SK-N-SH (cell line): Measurements from ENCODE around the gene RRBP1. TPM values are rescaled to one million over a fixed set of nuclear protein-coding genes. Genes with fewer than 3 reads are reported as not detected.

Source experiments
- CTCF ChIA-PET: fragments of 300-600, 350-600 bp; formaldehyde crosslinking; extraction: SDS; loops from one replicate; lab custom pipeline; 2021; lab: Yijun Ruan, JAX
- POLR2A ChIA-PET: fragments of 350-600 bp; sonication (Branson Sonifier 250); formaldehyde crosslinking; extraction: SDS; loops from one replicate; lab custom pipeline; 2020; ENCODE audit warnings: antibody characterized with exemption, inconsistent platforms; lab: Yijun Ruan, JAX
- DNase-seq: peaks from one replicate; pipeline ENCODE4 v3.0.0; 2012
- H2AFZ ChIP-seq: fragments of 200-600 bp; sonication (generic); 2 replicates; pipeline ENCODE4 v1.8.1; 2016; ENCODE audit warnings: antibody characterized with exemption, mild to moderate bottlenecking, low read depth
- H3F3A ChIP-seq: fragments of 200-600 bp; sonication (generic); replicated peaks from 2 replicates; pipeline ENCODE3; 2016; ENCODE audit warnings: antibody characterized with exemption, mild to moderate bottlenecking; ENCODE audit not compliant: insufficient read depth
- H3K27ac ChIP-seq, 2 experiments: fragments of 200-500 bp in 1 of 2; fragments of 200-600 bp in 1 of 2; sonication (Bioruptor generic) in 1 of 2; sonication (generic), shearing (Covaris generic) in 1 of 2; 2 replicates each; pipeline versions ENCODE4 v1.5.1 to v1.6.1; 2014 to 2016; ENCODE audit warnings: low read depth in 2 of 2, inconsistent platforms in 1 of 2, low read length in 1 of 2, mild to moderate bottlenecking in 1 of 2, mixed read lengths in 1 of 2
- H3K27me3 ChIP-seq: fragments of 200-600 bp; sonication (generic), shearing (Covaris generic); 2 replicates; pipeline ENCODE4 v1.6.1; 2016; ENCODE audit warnings: mixed run types; ENCODE audit not compliant: insufficient read depth
- H3K36me3 ChIP-seq, 2 experiments: fragments of 200-500 bp in 1 of 2; fragments of 200-600 bp in 1 of 2; sonication (Bioruptor generic) in 1 of 2; sonication (generic) in 1 of 2; replicated peaks in 1 of 2; 2 replicates each; pipeline versions ENCODE3 to v1.5.1; 2014 to 2016; ENCODE audit warnings: low read length in 1 of 2, mild to moderate bottlenecking in 1 of 2; ENCODE audit not compliant: insufficient read depth in 2 of 2, control insufficient read depth in 1 of 2
- H3K4me1 ChIP-seq, 2 experiments: fragments of 200-500 bp in 1 of 2; fragments of 200-600 bp in 1 of 2; sonication (Bioruptor generic) in 1 of 2; sonication (generic), shearing (Covaris generic) in 1 of 2; 2 replicates each; pipeline versions ENCODE4 v1.5.1 to v1.6.1; 2014 to 2016; ENCODE audit warnings: low read depth in 1 of 2, low read length in 1 of 2, mixed run types in 1 of 2; ENCODE audit not compliant: insufficient read depth in 2 of 2, control insufficient read depth in 1 of 2
- H3K4me2 ChIP-seq: fragments of 200-600 bp; sonication (generic), shearing (Covaris generic); 2 replicates; pipeline ENCODE4 v1.6.1; 2017; ENCODE audit warnings: mixed run types
- H3K4me3 ChIP-seq, 2 experiments: fragments of 200-500 bp in 1 of 2; fragments of 200-600 bp in 1 of 2; sonication (Bioruptor generic) in 1 of 2; sonication (generic), shearing (Covaris generic) in 1 of 2; 2 replicates each; pipeline versions ENCODE4 v1.5.1 to v1.8.1; 2014 to 2016; ENCODE audit warnings: low read depth in 2 of 2, inconsistent platforms in 1 of 2, low read length in 1 of 2, mild to moderate bottlenecking in 1 of 2, mixed read lengths in 1 of 2, moderate library complexity in 1 of 2
- H3K79me2 ChIP-seq: fragments of 200-600 bp; sonication (generic); 2 replicates; pipeline ENCODE4 v1.8.1; 2017; ENCODE audit warnings: mild to moderate bottlenecking; ENCODE audit not compliant: insufficient read depth
- H3K9ac ChIP-seq: fragments of 200-600 bp; sonication (generic); 2 replicates; pipeline ENCODE4 v1.6.1; 2017; ENCODE audit warnings: mixed run types
- H3K9me2 ChIP-seq: fragments of 200-600 bp; sonication (generic); 2 replicates; pipeline ENCODE4 v1.6.1; 2017; ENCODE audit warnings: mixed run types
- H3K9me3 ChIP-seq: fragments of 200-600 bp; sonication (generic); 2 replicates; pipeline ENCODE4 v1.6.1; 2017; ENCODE audit warnings: mixed run types, mild to moderate bottlenecking, moderate library complexity
- H4K20me1 ChIP-seq: fragments of 200-600 bp; sonication (generic); 2 replicates; pipeline ENCODE4 v1.6.1; 2017; ENCODE audit warnings: mild to moderate bottlenecking, mixed run types; ENCODE audit not compliant: insufficient read depth
- CHD2 ChIP-seq: fragments of 150-350 bp; IDR thresholded peaks from 2 replicates; pipeline ENCODE4 v1.6.1; 2018; ENCODE audit warnings: low read length; ENCODE audit not compliant: partially characterized antibody
- CTCF ChIP-seq: fragments of 200-600 bp; sonication (generic); IDR thresholded peaks from 2 replicates; pipeline ENCODE4 v1.6.1; 2017; ENCODE audit warnings: antibody characterized with exemption, mild to moderate bottlenecking, moderate library complexity
- ELF1 ChIP-seq: IDR thresholded peaks from 2 replicates; pipeline ENCODE4 v1.4.0; 2012
- EP300 ChIP-seq, 2 experiments: IDR thresholded peaks; 2 replicates each; pipeline versions ENCODE4 v1.4.0 to v1.6.1; 2012; ENCODE audit warnings: borderline replicate concordance in 1 of 2, low read depth in 1 of 2, low read length in 1 of 2
- FOXM1 ChIP-seq: IDR thresholded peaks from 2 replicates; pipeline ENCODE4 v1.4.0; 2012; ENCODE audit warnings: low read depth, mild to moderate bottlenecking
- GATA2 ChIP-seq: sonication (generic); formaldehyde crosslinking; IDR thresholded peaks from 2 replicates; pipeline ENCODE4 v1.5.0; 2020; ENCODE audit warnings: mild to moderate bottlenecking, missing genetic modification reagents
- IRF3 ChIP-seq: fragments of 150-350 bp; IDR thresholded peaks from 2 replicates; pipeline ENCODE4 v1.6.1; 2016; ENCODE audit warnings: mild to moderate bottlenecking, low read depth, low read length
- JUND ChIP-seq: IDR thresholded peaks from 2 replicates; pipeline ENCODE4 v1.4.0; 2012
- MXI1 ChIP-seq: IDR thresholded peaks from 2 replicates; pipeline ENCODE4 v1.6.1; 2012; ENCODE audit warnings: mild to moderate bottlenecking, low read depth, low read length, improper control_type of control experiment
- NFIC ChIP-seq: IDR thresholded peaks from 2 replicates; pipeline ENCODE4 v1.4.0; 2012; ENCODE audit warnings: borderline replicate concordance
- NRF1 ChIP-seq: IDR thresholded peaks from 2 replicates; pipeline ENCODE4 v1.6.1; 2012; ENCODE audit warnings: low read depth, mild to moderate bottlenecking, low read length
- PBX3 ChIP-seq: IDR thresholded peaks from 2 replicates; pipeline ENCODE4; 2012
- POLR2AphosphoS5 ChIP-seq: IDR thresholded peaks from 2 replicates; pipeline ENCODE4 v1.6.1; 2012; ENCODE audit warnings: low read depth, low read length
- RAD21 ChIP-seq: IDR thresholded peaks from 2 replicates; pipeline ENCODE4 v1.6.1; 2012; ENCODE audit warnings: mild to moderate bottlenecking, low read length
- RCOR1 ChIP-seq: fragments of 150-350 bp; IDR thresholded peaks from 2 replicates; pipeline ENCODE4 v1.6.1; 2017; ENCODE audit warnings: antibody characterized with exemption, low read length
- REST ChIP-seq: IDR thresholded peaks from 2 replicates; pipeline ENCODE4 v1.6.1; 2012; ENCODE audit warnings: mild to moderate bottlenecking, low read depth, low read length, moderate library complexity
- RFX5 ChIP-seq: IDR thresholded peaks from 2 replicates; pipeline ENCODE4 v1.6.1; 2012; ENCODE audit warnings: mild to moderate bottlenecking, improper control_type of control experiment, low read length
- RXRA ChIP-seq: IDR thresholded peaks from 2 replicates; pipeline ENCODE4 v1.4.0; 2012; ENCODE audit warnings: low read depth, mild to moderate bottlenecking, borderline replicate concordance
- SIN3A ChIP-seq: IDR thresholded peaks from 2 replicates; pipeline ENCODE4 v1.6.1; 2012; ENCODE audit warnings: low read depth, mild to moderate bottlenecking, low read length, moderate library complexity, borderline replicate concordance
- SMC3 ChIP-seq: IDR thresholded peaks from 2 replicates; pipeline ENCODE4 v1.6.1; 2012; ENCODE audit warnings: low read depth, low read length, improper control_type of control experiment
- TEAD4 ChIP-seq: IDR thresholded peaks from 2 replicates; pipeline ENCODE4 v1.4.0; 2012; ENCODE audit warnings: mild to moderate bottlenecking, borderline replicate concordance; ENCODE audit not compliant: insufficient read depth
- YY1 ChIP-seq: IDR thresholded peaks from 2 replicates; pipeline ENCODE4 v1.4.0; 2012; ENCODE audit warnings: low read depth, mild to moderate bottlenecking
- ZBTB33 ChIP-seq: IDR thresholded peaks from 2 replicates; pipeline ENCODE4 v1.4.0; 2012; ENCODE audit warnings: low read depth, borderline replicate concordance
- WGBS: methylation state at CpG from one replicate; pipeline ENCODE4 v1.1.6; 2017; ENCODE audit warnings: low lambda C conversion rate; 5-methylcytosine and 5-hydroxymethylcytosine counted together
- polyA plus RNA-seq, 3 experiments: library from polyadenylated mRNA; depleted of rRNA; stranded (reverse); fragments of >200 nt; gene quantifications; 2 replicates each; pipeline ENCODE4 v1.2.3, GENCODE V29; 2012

RRBP1 gene
- polyA plus RNA-seq, 1 of the 3 experiments (the other 2 are of a cell fraction), result 50.2 TPM

DNA sequence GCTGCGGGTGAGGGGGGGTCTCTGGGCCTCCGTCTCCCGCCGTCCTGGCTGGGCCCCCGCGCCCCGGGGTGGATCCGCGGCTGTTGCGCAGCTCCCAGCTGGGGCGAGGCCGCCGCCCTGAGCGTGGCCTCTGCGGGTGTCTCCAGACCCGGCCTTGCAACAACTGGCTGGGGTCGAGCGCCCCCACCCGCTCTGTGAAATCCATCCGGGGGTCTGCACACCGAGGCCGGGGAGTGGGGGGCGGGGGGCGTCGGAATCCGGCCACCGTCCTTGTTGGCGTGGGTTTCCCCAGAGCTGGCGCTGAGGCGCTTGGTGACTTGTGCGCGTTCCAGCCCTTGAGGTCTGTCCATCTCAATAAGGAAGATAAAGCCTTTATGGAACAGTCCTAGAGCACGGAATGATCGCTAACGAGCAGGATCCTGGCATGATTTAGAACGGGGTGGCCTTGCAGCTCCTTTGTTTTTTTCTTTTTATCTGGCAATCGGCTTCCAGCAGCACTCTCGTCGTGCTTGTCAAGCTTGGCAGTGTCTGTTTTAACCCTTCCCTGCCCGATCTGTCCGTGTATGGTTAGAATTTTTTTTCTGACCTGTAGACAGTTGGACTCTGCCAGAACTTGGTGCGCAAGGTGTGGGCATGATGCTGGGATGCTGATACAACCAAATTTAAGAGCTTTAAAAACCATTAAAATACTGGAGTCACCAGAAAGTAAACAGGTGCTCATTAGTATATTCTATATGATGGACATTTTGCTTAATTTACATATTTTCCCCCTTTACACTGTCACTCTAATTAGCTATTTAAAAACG is 111.5 kb downstream of the RRBP1 start:
- Histone ChIP-seq H3K27me3 (no peaks in the 10 kb centered on the region), H2AFZ (no peak overlapping the region), H3K4me1 (peaks cover 3% of the 10 kb centered on the region in 2 experiments; a peak in 3 of 4 replicates), H3K27ac (peak overlapping the region; percentile 93 to 99), H3K9me3 (no peaks in the 10 kb centered on the region), H3K9me2 (no peaks in the 10 kb centered on the region), H3K9ac (peak overlapping the region; percentile 95), H4K20me1 (peaks cover 53% of the 10 kb centered on the region), H3K4me2 (peak overlapping the region; percentile 84), H3F3A (peaks cover 17% of the 10 kb centered on the region), H3K4me3 (peak overlapping the region; percentile 92 to 97), H3K36me3 (peaks cover 3 to 10% of the 10 kb centered on the region in 2 experiments), H3K79me2 (peaks cover 61% of the 10 kb centered on the region)
- DNase-seq, result peak; percentile 81
- under 1% methylated on average over 15 of the region's 43 CpGs for WGBS
- ChIA-PET POLR2A (interaction anchor here (1.0 to 1.5 kb wide), 3 partner anchors 19 to 66 kb away, joined by 3 to 8 read pairs (median 4); no protein-coding TSS in a partner anchor), CTCF (interaction anchor here (0.7 to 3.3 kb wide), 16 partner anchors 10 to 393 kb away, joined by 3 to 16 read pairs (median 3); partner anchors contain the start of gene BANF2)
- TF ChIP-seq RAD21 (peak; percentile 6; the same call in 1 of the 2 replicates), TEAD4 (no peak), ELF1 (no peak), YY1 (no peak), JUND (no peak), NRF1 (no peak), RFX5 (no peak), GATA2 (CRISPR knock-in tag) (peak; percentile 79), CTCF (peak; percentile 37; the same call in 1 of the 2 replicates), SMC3 (peak; percentile 22; the same call in 1 of the 2 replicates), FOXM1 (no peak), MXI1 (peak; percentile 69), RCOR1 (peak; percentile 71), NFIC (0 out of 2 replicates have a peak, but pooled peaks have one; percentile 3), CHD2 (no peak), IRF3 (no peak), SIN3A (no peak; the same call in none of the 2 replicates), ZBTB33 (no peak), PBX3 (peak; percentile 15; the same call in 1 of the 2 replicates), RXRA (no peak), POLR2AphosphoS5 (no peak), EP300 (IDR thresholded peaks at IDR 0.05; ENCODE audit: borderline replicate concordance in 1 of 2, low read depth in 1 of 2, low read length in 1 of 2) (peak; percentile 8 to 52; a peak in 2 of 4 replicates), REST (no peak)
